HCT116 (cell line): ENCODE data around the gene SNX25. TPM values are rescaled to one million over a fixed set of nuclear protein-coding genes. Genes with fewer than 3 reads are reported as not detected.
"Not testable (repeated sequence)": the region's sequence is repeated elsewhere in the genome, so short reads cannot be mapped to it uniquely, and the experiment has no call there.

Source experiments
- ATAC-seq: fragments of 200-7000 bp; cut with Tn5 transposase; 2 replicates; pipeline ENCODE4 v1.9.1; 2020; ENCODE audit warnings: mild to moderate bottlenecking, moderate library complexity
- BruUV-seq: library from RNA; stranded (reverse); fragments of 400-500 nt; replicated peaks from 2 replicates; lab custom pipeline; 2021; lab: Mats Ljungman, UMichigan
- CTCF ChIA-PET: fragments of 300-600 bp; sonication (Branson Sonifier 250); formaldehyde crosslinking; loops from one replicate; lab custom pipeline; 2021; ENCODE audit warnings: antibody characterized with exemption; lab: Charles Lee
- POLR2A ChIA-PET: fragments of 300-600, 350-600 bp; sonication (Branson Sonifier 250); formaldehyde crosslinking; loops from one replicate; lab custom pipeline; 2021; ENCODE audit warnings: antibody characterized with exemption; lab: Charles Lee
- RAD21 ChIA-PET, 2 experiments: fragments of 300-600 bp; sonication (Branson Sonifier 250); formaldehyde crosslinking; loops; one replicate each; lab custom pipeline; 2023; ENCODE audit warnings: low total read pairs in 2 of 2; ENCODE audit not compliant: uncharacterized antibody in 2 of 2, unreplicated experiment in 2 of 2, low non-redundant PET in 1 of 2; lab: Charles Lee
- DNase-seq: peaks from one replicate; pipeline ENCODE4 v3.0.0-alpha.2; 2010; ENCODE audit warnings: low read depth, low spot score
- H2AFZ ChIP-seq: fragments of 200-600 bp; shearing (Covaris generic), sonication (generic); 2 replicates; pipeline ENCODE4 v1.6.1; 2017; ENCODE audit warnings: low read depth, mixed run types, mixed read lengths, antibody characterized with exemption, low read length; ENCODE audit not compliant: poor library complexity, severe bottlenecking
- H3K27ac ChIP-seq: 2 replicates; pipeline ENCODE4 v1.5.1; 2012; ENCODE audit warnings: low read depth, low read length
- H3K27me3 ChIP-seq: fragments of 200-600 bp; sonication (generic); 2 replicates; pipeline ENCODE4 v1.6.1; 2016; ENCODE audit warnings: mixed run types, low read length, mixed read lengths; ENCODE audit not compliant: insufficient read depth
- H3K36me3 ChIP-seq, 2 experiments: fragments of 200-500 bp in 1 of 2; fragments of 200-600 bp in 1 of 2; sonication (Bioruptor generic) in 1 of 2; sonication (generic) in 1 of 2; 2 replicates each; pipeline versions ENCODE4 v1.5.1 to v1.6.1; 2014 to 2016; ENCODE audit warnings: low read length in 2 of 2, inconsistent platforms in 1 of 2, mixed read lengths in 1 of 2, mixed run types in 1 of 2; ENCODE audit not compliant: insufficient read depth in 2 of 2, control insufficient read depth in 1 of 2
- H3K4me1 ChIP-seq, 2 experiments: fragments of 200-600 bp in 1 of 2; sonication (generic) in 1 of 2; 2 replicates each; pipeline versions ENCODE4 v1.5.1 to v1.6.1; 2012 to 2017; ENCODE audit warnings: low read length in 2 of 2, inconsistent platforms in 1 of 2, mild to moderate bottlenecking in 1 of 2, mixed read lengths in 1 of 2, mixed run types in 1 of 2, moderate library complexity in 1 of 2; ENCODE audit not compliant: insufficient read depth in 2 of 2, control insufficient read depth in 1 of 2
- H3K4me2 ChIP-seq: fragments of 200-600 bp; sonication (generic); 2 replicates; pipeline ENCODE4 v1.6.1; 2017; ENCODE audit warnings: mixed run types, low read length, mixed read lengths
- H3K4me3 ChIP-seq, 2 experiments: fragments of 200-600 bp in 1 of 2; sonication (generic) in 1 of 2; replicated peaks in 1 of 2; 2 replicates each; pipeline ENCODE4 v1.5.1; 2011 to 2016; ENCODE audit warnings: low read length in 2 of 2, control low read depth in 1 of 2, low read depth in 1 of 2, mild to moderate bottlenecking in 1 of 2, mixed read lengths in 1 of 2, mixed run types in 1 of 2
- H3K79me2 ChIP-seq: fragments of 200-600 bp; sonication (generic); 2 replicates; pipeline ENCODE4 v1.6.1; 2017; ENCODE audit warnings: mild to moderate bottlenecking, mixed run types, low read length, moderate library complexity, mixed read lengths; ENCODE audit not compliant: insufficient read depth
- H3K9ac ChIP-seq: fragments of 200-600 bp; sonication (generic); 2 replicates; pipeline ENCODE4 v1.6.1; 2016; ENCODE audit warnings: low read length, mixed read lengths
- H3K9me2 ChIP-seq: fragments of 200-600 bp; sonication (generic), shearing (Covaris generic); 2 replicates; pipeline ENCODE4 v1.6.1; 2017; ENCODE audit warnings: mixed run types, mild to moderate bottlenecking, moderate library complexity; ENCODE audit not compliant: insufficient read depth
- H3K9me3 ChIP-seq, 2 experiments: fragments of 200-500 bp in 1 of 2; fragments of 200-600 bp in 1 of 2; sonication (Bioruptor generic) in 1 of 2; sonication (generic) in 1 of 2; 2 replicates each; pipeline ENCODE4 v1.6.1; 2014 to 2017; ENCODE audit warnings: low read length in 2 of 2, mixed read lengths in 2 of 2, inconsistent platforms in 1 of 2, low read depth in 1 of 2, mild to moderate bottlenecking in 1 of 2, mixed run types in 1 of 2, moderate library complexity in 1 of 2; ENCODE audit not compliant: control insufficient read depth in 1 of 2, insufficient read depth in 1 of 2
- H4K20me1 ChIP-seq: fragments of 200-600 bp; sonication (generic), shearing (Covaris generic); 2 replicates; pipeline ENCODE4 v1.6.1; 2017; ENCODE audit warnings: mixed run types, mild to moderate bottlenecking, moderate library complexity; ENCODE audit not compliant: insufficient read depth
- CBX3 ChIP-seq: IDR thresholded peaks from 2 replicates; pipeline ENCODE4 v1.6.1; 2012; ENCODE audit warnings: low read depth
- ELF1 ChIP-seq: IDR thresholded peaks from 2 replicates; pipeline ENCODE4 v1.6.1; 2012; ENCODE audit warnings: low read depth, borderline replicate concordance
- intact Hi-C: fragments of 100-400 bp; cut with micrococcal nuclease; formaldehyde crosslinking; loops from 2 replicates; pipeline ENCODE4 v1.10.0; 2022
- total RNA-seq: library from RNA; stranded (reverse); gene quantifications from one replicate; pipeline ENCODE4 v1.2.1, GENCODE V29; 2021; ENCODE audit not compliant: unreplicated experiment

SNX25 gene
- total RNA-seq, 1 experiment from 2014 or later = 20.9 TPM

DNA sequence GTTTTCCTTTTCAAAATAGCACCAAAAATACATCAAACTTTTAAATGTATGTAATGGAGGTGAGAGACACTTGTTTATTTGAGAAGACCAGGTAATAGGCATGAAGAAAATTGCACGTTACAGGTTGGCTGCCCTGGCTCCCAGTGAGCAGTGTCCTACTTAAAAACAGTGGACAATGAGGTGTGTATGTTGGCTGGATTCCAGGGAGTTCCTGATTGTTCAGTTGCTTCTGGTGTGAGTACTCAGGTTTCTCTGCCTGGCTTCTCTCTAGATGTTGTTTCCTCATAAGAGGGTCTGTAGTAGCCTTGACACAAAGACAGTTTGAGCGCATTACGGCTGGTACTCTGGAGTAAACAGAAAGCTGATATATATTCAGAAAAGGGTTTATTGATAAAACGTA, 29.4 kb downstream of the SNX25 start:
- peaks cover 23% of the 10 kb centered on the region for H3K79me2 ChIP-seq
- TF ChIP-seq ELF1 = no peak
- peak; percentile 34; the same call in 1 of the 2 replicates for TF ChIP-seq CBX3
- TF ChIP-seq, all 23 proteins: peak for 1
- H3K27me3 ChIP-seq = no peaks in the 10 kb centered on the region
- no peak overlapping the region for H3K4me3 ChIP-seq
- H4K20me1 ChIP-seq = no peaks in the 10 kb centered on the region
- no peak overlapping the region for H3K4me2 ChIP-seq
- H3K27ac ChIP-seq = no peak overlapping the region
- ChIA-PET CTCF (no interaction called here), POLR2A (no interaction called here), RAD21 (no interaction called here)
- no peak overlapping the region for H2AFZ ChIP-seq
- no peak for DNase-seq
- intact Hi-C loops = no loop called here
- peaks cover 0 to 3% of the 10 kb centered on the region in 2 experiments; a peak in 2 of 4 replicates for H3K9me3 ChIP-seq
- BruUV-seq = no TSS peak
- no peak for ATAC-seq
- H3K9me2 ChIP-seq = no peaks in the 10 kb centered on the region
- H3K36me3 ChIP-seq = no peaks in the 10 kb centered on the region
- H3K4me1 ChIP-seq = peaks cover 9 to 14% of the 10 kb centered on the region in 2 experiments; a peak in 3 of 4 replicates
- H3K9ac ChIP-seq = no peak overlapping the region

GRCh38 chr4:185240486-185240885, 31.1 kb downstream of the SNX25 start:
- H3K36me3 ChIP-seq, H3K27ac ChIP-seq, intact Hi-C loops: not testable (repeated sequence)

More at GRCh38 chr4:185240486-185240885, 31.1 kb downstream of the SNX25 start:
- RAD21 ChIA-PET, DNase-seq, H3K4me3 ChIP-seq, H3K9ac ChIP-seq, ATAC-seq, H3K9me2 ChIP-seq, BruUV-seq, H3K9me3 ChIP-seq, H3K27me3 ChIP-seq, POLR2A ChIA-PET, CTCF ChIA-PET, H2AFZ ChIP-seq, H4K20me1 ChIP-seq, H3K4me2 ChIP-seq: not testable (repeated sequence)
- peaks cover 10 to 14% of the 10 kb centered on the region in 2 experiments; a peak in 3 of 4 replicates for H3K4me1 ChIP-seq
- peaks cover 27% of the 10 kb centered on the region for H3K79me2 ChIP-seq
